NCI-H187 (cell line): ENCODE data around the gene LRRC27.
A peak's percentile ranks its signal among the peaks of the same experiment; 100 is the strongest.
"Not testable (repeated sequence)": the region's sequence is repeated elsewhere in the genome, so short reads cannot be mapped to it uniquely, and the experiment has no call there.

Source experiments
- DNase-seq, 2 experiments: peaks; one replicate each; lab custom pipeline; 2025; lab: John Stamatoyannopoulos, UW

Gene LRRC27

DNA sequence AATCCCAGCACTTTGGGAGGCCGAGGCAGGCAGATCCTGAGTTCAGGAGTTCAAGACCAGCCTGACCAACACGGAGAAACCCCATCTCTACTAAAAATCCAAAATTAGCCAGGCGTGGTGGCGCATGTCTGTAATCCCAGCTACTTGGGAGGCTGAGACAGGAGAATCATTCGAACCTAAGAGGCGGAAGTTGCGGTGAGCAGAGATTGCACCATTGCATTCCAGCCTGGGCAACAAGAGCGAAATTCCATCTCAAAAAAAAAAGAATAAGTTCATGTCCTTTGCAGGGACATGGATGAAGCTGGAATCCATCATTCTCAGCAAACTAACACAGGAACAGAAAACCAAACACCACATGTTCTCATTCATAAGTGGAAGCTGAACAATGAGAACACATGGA lies 17.1 kb upstream of the LRRC27 start:
- DNase-seq, result not testable (repeated sequence)

DNA sequence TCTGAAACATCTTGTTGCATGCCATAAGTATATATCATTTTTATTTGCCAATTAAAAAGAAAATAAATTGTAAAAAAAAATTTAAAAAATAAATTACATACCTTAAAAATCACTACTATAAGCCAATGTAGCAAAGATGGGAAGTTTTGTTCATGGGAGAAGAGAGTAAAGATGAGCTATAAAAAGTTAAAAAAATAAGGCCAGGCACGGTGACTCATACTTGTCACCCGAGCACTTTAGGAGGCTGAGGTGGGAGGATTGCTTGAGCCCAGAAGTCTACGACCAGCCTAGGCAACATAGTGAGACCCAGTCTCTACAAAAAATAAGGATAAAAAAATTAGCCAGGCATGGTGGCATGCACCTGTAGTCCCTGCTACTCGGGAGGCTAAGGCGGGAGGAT lies 15.9 kb upstream of the LRRC27 start:
- DNase-seq, result no peak

DNA sequence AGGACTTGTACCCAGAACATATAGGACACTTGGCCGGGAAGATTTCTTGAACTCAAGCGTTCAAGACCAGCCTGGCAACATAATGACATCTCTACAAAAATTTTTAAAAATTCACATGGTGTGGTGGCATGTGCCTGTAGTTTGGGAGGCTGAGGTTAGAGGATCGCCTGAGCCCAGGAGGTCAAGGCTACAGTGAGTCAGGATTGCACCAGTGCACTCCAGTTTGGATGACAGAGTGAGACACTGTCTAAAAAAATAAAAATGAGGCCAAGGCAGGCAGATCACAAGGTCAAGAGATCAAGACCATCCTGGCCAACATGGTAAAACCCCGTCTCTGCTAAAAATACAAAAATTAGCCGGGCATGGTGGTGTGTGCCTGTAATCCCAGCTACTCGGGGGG lies 14.5 kb upstream of the LRRC27 start:
- not testable (repeated sequence) for DNase-seq

GRCh38 chr10:132319853-132320653 lies 11.9 kb upstream of the LRRC27 start:
- no peak for DNase-seq

GRCh38 chr10:132320654-132321469 lies 11.1 kb upstream of the LRRC27 start:
- no peak for DNase-seq

- no peak for DNase-seq
Observed at GRCh38 chr10:132321726-132322125, 10.3 kb upstream of the LRRC27 start.

- no peak for DNase-seq
Observed at GRCh38 chr10:132322586-132323048, 9.4 kb upstream of the LRRC27 start.

- no peak for DNase-seq
Observed at GRCh38 chr10:132324186-132324585, 7.8 kb upstream of the LRRC27 start.

DNA sequence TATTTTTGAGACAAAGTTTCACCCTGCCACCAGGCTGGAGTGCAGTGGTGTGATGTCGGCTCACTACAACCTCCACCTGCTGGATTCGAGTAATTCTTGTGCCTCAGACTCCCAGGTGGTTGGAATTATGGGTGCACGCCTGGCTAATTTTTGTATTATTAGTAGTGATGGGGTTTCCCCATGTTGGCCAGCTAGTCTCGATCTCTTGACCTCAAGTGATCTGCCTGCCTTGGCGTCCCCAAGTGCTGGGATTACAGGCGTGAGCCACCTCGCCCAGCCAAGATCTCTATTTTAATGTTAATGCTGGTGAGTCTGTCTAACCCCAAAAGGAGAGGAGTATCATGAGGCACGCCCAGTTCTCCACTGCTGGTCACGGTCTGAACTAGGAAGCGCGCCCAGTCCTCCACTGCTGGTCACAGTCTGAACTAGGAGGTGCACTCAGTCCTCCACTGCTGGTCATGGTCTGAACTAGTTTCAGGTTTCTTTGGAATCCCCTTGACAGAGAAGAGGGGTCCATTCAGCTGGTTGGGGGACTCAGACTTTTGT lies 5.6 kb upstream of the LRRC27 start:
- no peak for DNase-seq

GRCh38 chr10:132326925-132327324 lies 5.1 kb upstream of the LRRC27 start:
- DNase-seq, result no peak

- DNase-seq, result no peak
Observed at GRCh38 chr10:132328106-132328505, 3.9 kb upstream of the LRRC27 start.

DNA sequence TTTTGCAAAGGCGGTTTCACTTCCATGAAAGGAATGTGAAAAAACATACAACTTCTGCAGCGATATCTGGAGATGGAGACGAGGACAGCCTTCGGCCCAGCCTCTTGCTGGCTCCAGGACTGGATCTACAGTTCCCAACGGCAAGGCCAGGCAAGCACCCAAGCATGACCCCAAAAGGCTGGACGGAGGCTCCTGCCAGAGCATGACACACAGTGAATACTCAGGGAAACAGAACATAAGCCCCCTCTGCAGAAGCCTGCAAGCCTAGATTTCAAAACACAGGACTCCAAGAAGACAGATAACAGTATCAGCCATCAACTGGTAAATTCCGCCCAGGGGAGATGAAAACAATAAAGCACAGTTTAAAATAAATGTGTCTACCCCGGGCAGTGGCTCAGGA lies 3.3 kb upstream of the LRRC27 start:
- DNase-seq, result no peak

GRCh38 chr10:132329565-132330485 lies 2.2 kb upstream of the LRRC27 start:
- peak in 1 of 2 experiments; percentile 2 for DNase-seq

- DNase-seq, result no peak
Observed at GRCh38 chr10:132330486-132330833, 1.5 kb upstream of the LRRC27 start.

GRCh38 chr10:132332433-132332754 lies 401 bp downstream of the LRRC27 start:
- no peak for DNase-seq

DNA sequence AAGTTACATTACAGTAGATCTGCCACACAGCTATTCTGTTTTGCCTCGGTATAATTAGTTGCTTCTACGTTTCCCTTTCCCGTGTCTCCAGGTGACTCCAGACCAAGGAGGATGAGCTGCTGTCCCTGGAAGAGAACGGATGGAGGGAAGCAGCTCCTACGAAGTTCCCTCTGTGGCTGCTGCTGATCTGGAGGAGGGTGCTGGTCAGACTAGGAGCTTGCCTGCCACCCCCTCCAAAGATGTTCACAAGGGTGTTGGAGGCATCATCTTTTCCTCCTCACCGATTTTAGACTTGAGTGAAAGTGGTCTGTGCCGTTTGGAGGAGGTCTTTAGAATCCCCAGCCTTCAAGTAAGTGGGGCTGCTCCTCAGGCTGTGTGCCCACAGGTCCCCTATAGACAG lies 1.4 kb downstream of the LRRC27 start:
- no peak for DNase-seq

DNA sequence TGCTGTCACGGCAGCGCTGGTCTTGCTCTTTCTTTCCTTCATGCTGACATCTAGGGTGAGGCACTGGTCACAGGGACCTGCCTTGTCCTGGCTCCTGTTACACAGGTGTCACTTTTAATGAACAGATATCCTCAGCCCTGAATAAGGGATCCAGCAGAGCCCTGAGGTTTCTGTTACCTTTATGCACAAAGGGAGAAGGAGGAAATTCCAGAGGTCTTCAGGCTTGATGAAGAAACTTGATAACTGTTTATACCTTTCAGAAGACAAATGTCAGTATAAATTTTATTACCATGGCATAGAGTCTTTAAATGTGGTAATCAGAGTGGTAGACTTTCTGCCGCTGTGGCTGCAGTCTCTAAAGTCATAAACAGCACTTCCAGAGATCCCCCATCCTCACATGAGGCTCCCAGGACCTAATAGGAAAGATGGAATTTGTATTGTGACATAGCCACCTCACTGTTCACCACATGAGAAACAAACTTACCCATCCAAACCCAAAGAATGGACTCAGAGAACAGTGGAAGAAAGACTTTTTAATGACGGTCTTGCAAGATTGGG lies 2.7 kb downstream of the LRRC27 start:
- no peak for DNase-seq

DNA sequence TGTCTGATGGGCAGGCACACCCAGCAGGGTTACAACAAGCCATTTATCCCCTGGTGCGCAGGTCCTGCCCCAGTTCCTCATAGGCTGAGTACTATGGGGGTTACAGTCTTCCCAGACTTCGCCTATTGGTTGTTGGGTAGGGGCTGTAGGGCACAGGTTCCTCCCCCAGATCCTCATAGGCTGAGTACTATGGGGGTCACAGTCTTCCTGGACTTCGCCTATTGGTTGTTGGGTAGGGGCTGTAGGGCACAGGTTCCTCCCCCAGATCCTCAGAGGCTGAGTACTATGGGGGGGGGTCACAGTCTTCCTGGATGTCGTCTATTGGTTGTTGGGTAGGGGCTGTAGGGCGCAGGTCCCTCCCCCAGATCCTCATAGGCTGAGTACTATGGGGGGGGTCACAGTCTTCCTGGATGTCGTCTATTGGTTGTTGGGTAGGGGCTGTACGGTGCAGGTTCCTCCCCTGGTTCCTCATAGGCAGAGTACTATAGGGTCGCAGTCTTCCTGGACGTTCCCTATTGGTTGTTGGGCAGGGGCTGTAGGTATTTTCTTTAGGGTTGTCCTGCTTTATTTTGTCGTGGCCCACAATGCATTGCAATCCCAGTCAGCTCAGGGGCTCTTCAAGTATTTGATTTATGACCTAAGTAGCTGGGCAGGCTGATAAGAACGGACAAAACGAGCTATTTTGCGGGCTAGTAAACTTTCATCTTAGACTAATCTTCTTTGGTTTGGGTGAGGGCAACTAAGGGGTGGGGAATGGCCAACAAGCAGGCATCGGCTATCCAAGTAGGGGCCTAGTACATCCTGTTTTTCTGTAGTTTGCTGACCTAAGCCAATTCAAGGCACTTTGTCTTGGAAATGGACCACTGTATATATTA lies 3.4 kb downstream of the LRRC27 start:
- no peak for DNase-seq

GRCh38 chr10:132336064-132336746 lies 4.2 kb downstream of the LRRC27 start:
- no peak for DNase-seq

GRCh38 chr10:132336919-132337407 lies 5.0 kb downstream of the LRRC27 start:
- no peak for DNase-seq
